Left cardiac atrium (tissue), 4 donors: ENCODE data around the gene SVBP. TPM values are rescaled to one million over a fixed set of nuclear protein-coding genes. Genes with fewer than 3 reads are reported as not detected.
A peak's percentile ranks its signal among the peaks of the same experiment; 100 is the strongest.

Experiments used
- ATAC-seq, 2 donors: fragments of 200-7000 bp; cut with Tn5 transposase; one replicate each; pipeline ENCODE4 v1.9.1; 2020; ENCODE audit warnings: mild to moderate bottlenecking in 2 of 2, moderate library complexity in 2 of 2
- DNase-seq: peaks from one replicate; pipeline ENCODE4 v3.0.0-alpha.2; 2020
- intact Hi-C, 2 donors: fragments of 100-400 bp; cut with DNase I; formaldehyde crosslinking; loops; one replicate each; pipeline versions ENCODE4 v1.14.1 to v1.15.1; 2022 to 2023
- total RNA-seq, 2 donors: library from RNA; stranded (reverse); fragmentation: NEBNext Ultra II Directional; extraction: Animal tissue kit (Norgen Biotek cat#: 25700); gene quantifications; one replicate each; pipeline ENCODE4 v1.2.1, GENCODE V29; 2021
- donor health status: DM: no; HTN: yes; CAD: no.
- donor health status: DM: no; HTN: yes; CAD: no; lungs with severe emphysema.
- donor health status: DM: yes; HTN: yes; CAD: no.
- donor health status: Dilated cardiomyopathy.

The SVBP gene
- total RNA-seq, 2 donors from 2014 or later: 10.6 to 14.2 TPM

GRCh38 chr1:42773420-42773819 lies 43.8 kb downstream of the SVBP start:
- DNase-seq: no peak
- no peak for ATAC-seq
- intact Hi-C loops: loop anchor here in 1 of 2 donors (10.0 kb wide), 1 partner anchor 301 kb away; no protein-coding TSS in a partner anchor

DNA sequence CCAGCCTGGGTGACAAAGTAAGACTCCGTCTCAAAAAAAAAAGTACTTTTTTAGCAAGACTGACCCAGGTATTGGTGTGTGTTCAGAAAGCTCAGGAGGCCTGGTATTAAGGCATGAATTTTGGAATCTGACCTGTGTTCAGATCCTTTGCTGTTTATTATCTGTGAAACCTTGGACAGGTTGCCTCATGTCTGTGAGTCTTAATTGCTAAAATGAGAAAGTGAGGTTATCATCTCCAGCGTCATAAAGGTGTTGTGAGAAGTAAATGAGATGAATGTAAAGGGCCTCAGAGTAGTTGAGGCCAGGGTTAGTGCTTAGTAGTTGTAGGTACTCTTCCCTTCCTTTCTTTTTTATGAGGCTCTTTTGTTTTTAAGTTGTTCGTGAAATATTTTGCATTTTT lies 47.4 kb downstream of the SVBP start:
- ATAC-seq: no peak
- no peak for DNase-seq
- intact Hi-C loops: loop anchor here (5.0 to 10.0 kb wide), 2 partner anchors 47 to 305 kb away; partner anchors contain the start of genes ERMAP (in 1 of the 2) and SVBP (in 1 of the 2)

DNA sequence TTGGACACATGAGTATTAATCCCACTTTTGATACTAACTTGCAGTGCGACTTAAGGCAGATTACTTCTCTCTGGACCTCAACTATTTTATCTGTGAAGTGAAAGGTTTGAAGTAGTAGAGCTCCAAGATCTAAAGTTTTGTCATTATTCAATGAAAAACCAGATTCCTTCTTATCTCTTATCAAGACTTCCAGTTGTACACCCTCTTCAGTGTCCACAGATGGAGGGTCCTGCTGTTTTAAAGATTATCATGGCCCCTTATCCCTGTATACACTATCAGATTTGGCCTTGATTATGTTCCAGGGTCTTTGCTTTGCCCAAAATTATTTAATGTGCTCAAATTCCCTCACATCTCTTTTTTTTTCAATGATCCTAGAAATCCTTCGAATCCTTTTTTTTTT lies 49.0 kb downstream of the SVBP start:
- intact Hi-C loops: loop anchor here in 1 of 2 donors (5.0 kb wide), 1 partner anchor 49 kb away; the partner anchor contains the start of genes ERMAP and SVBP
- ATAC-seq (no peak), DNase-seq (no peak)

DNA sequence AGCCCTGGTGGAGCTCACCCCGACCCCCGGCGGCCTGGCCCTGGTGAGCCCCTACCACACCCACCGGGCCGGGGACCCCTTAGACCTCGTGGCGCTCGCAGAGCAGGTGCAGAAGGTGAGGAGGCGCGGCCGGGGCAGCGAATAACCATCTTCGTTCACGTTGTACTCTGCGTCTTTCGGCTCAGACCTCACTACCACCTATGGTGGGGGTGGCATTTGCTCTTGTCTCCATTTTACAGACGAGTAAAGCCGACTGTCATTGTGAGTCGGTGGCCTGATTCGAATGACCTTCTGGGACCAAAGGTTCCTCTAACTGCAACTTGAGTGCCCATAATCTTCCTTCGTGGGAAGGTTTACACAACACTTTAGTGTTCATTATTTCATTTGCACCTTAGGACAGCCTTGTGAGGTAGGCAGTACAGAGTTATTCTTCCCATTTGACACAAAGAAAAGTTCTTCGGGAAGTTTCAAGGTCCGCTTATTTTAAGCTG lies 49.6 kb downstream of the SVBP start:
- peak; percentile 25 to 39 for ATAC-seq
- intact Hi-C loops: loop anchor here in 1 of 2 donors (5.0 kb wide), 1 partner anchor 50 kb away; the partner anchor contains the start of genes ERMAP and SVBP

GRCh38 chr1:42766741-42767509 lies 50.3 kb downstream of the SVBP start, which contains the start of the genes C1orf50 and P3H1:
C1orf50 (plus strand) TSS chr1:42767249; CDS start chr1:42767312, 63 bp downstream.
P3H1 (minus strand) TSS chr1:42767028; CDS start chr1:42766971, 57 bp downstream.
- intact Hi-C loops: loop anchor here in 1 of 2 donors (5.0 kb wide), 1 partner anchor 50 kb away; the partner anchor contains the start of genes ERMAP and SVBP
- DNase-seq: peak; percentile 100
- ATAC-seq: peak; percentile 95 to 96

More for the DNA sequence above, 49.6 kb downstream of the SVBP start:
- no peak for DNase-seq

- intact Hi-C loops: loop anchor here in 1 of 2 donors (5.0 kb wide), 1 partner anchor 51 kb away; the partner anchor contains the start of genes ERMAP and SVBP
- DNase-seq: peak; percentile 54
Observed at GRCh38 chr1:42765832-42766740, 51.1 kb downstream of the SVBP start.

DNA sequence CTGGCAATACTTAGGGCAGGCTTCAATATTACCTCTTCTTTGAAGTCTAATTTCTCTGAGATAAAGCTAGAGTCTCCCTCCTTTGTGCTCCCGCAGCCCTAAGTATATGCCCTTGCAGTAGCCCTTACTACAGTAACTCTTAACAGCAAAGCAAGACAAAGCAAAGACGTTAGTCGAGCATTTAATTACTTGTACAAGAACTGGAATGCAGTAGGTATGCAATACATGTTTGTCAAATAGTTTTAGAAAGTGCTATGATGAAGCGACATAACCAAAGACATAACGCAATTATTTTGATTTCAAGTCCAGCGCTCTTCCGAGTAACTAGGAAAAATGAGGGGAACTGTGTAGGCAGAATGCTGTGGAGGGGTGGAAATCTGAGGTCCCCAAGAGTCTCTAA lies 51.9 kb downstream of the SVBP start:
- ATAC-seq (no peak), DNase-seq (no peak)
- intact Hi-C loops: loop anchor here in 1 of 2 donors (5.0 kb wide), 1 partner anchor 52 kb away; the partner anchor contains the start of genes ERMAP and SVBP

More at GRCh38 chr1:42765832-42766740, 51.1 kb downstream of the SVBP start:
- ATAC-seq: peak; percentile 35 to 52

- intact Hi-C loops: no loop called here
- DNase-seq (no peak), ATAC-seq (no peak)
Observed at GRCh38 chr1:42762269-42762668, 54.9 kb downstream of the SVBP start.

GRCh38 chr1:42761567-42761966 lies 55.6 kb downstream of the SVBP start:
- intact Hi-C loops: no loop called here
- ATAC-seq: no peak
- DNase-seq: no peak

- DNase-seq (no peak), ATAC-seq (no peak)
- intact Hi-C loops: no loop called here
Observed at GRCh38 chr1:42759114-42759513, 58.1 kb downstream of the SVBP start.

DNA sequence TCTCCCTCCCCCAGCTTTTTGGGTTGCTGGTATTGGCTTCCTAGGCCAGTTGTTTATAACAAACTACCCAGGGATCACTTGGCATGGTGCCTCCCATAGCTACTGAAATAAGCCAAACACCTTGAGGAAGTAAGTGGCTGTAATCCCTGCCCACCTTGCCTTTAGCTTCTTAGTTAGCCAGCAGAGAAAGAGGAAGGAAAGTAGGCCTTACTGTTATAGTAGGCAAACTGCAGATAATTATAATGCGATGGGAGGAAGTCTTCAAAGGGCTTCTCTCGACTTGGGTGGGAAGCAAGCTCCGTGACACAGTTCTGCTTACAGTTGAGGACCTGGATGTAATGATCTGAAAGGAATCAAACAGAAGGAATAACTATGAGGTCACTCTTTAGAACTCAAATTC lies 58.6 kb downstream of the SVBP start:
- ATAC-seq: no peak
- intact Hi-C loops: no loop called here

DNA sequence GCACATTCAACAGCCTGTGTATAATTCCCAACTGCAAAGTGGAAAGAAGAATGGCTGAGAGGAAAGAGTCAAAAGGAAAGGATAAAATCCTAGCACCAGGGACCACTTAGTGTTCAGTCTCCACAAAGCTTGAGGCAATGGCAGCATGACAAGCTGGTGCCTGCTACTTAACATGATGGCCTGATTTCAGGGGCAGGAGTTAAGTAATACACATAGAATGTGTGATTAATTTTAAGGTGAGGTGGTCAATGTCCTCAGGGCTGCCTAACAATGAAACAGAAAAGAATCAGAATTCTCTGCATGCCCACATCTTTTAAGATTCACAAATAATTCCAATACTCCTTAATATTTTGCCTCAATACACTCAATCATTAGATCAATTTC lies 59.3 kb downstream of the SVBP start:
- ATAC-seq: no peak
- no peak for DNase-seq
- intact Hi-C loops: no loop called here

More for the DNA sequence above, 58.6 kb downstream of the SVBP start:
- DNase-seq: no peak

Other genes with a start within 250 kb of the SVBP start
- gene PPIH, start 159.0 kb downstream of the SVBP start, total RNA-seq: 10 to 100 TPM; 21.3 to 24.4 TPM
- 100 to 1,000 TPM; 764 to 775 TPM for gene YBX1, start 135.0 kb downstream of the SVBP start, total RNA-seq
- not detected for gene CLDN19, start 77.2 kb downstream of the SVBP start, total RNA-seq
- 10 to 100 TPM; 16.2 to 17.7 TPM for gene P3H1, start 50.4 kb downstream of the SVBP start, total RNA-seq
- 1 to 10 TPM; 5.1 to 7.7 TPM for gene C1orf50, start 50.1 kb downstream of the SVBP start, total RNA-seq
- under 1 TPM in 1 of 2 donors, not detected in 1; 0.13 TPM for gene TMEM269, start 32.4 kb downstream of the SVBP start, total RNA-seq
- 1 to 10 TPM; 4.0 to 4.3 TPM for gene ERMAP, start 275 bp downstream of the SVBP start, total RNA-seq
- gene ZNF691, start 29.2 kb upstream of the SVBP start, total RNA-seq: 1 to 10 TPM; 7.5 to 8.8 TPM
- gene SLC2A1, start 141.5 kb upstream of the SVBP start, total RNA-seq: 10 to 100 TPM; 10.9 to 12.9 TPM